Stimulated activated CD8-positive, alpha-beta memory T cell treated with anti-CD3 and anti-CD28 coated beads, Interleukin-15, amount 100 ng/mL, for 1 hour (primary cell): ENCODE data around the gene MEIOB.
"Not testable (repeated sequence)": the region's sequence is repeated elsewhere in the genome, so short reads cannot be mapped to it uniquely, and the experiment has no call there.

Experiments used
- DNase-seq: peaks from one replicate; pipeline ENCODE4 v3.0.0-alpha.2; 2020; ENCODE audit warnings: low read depth

The MEIOB gene

GRCh38 chr16:1809281-1809801 is 62.6 kb downstream of the MEIOB start:
- DNase-seq: no peak

GRCh38 chr16:1808691-1809090 is 63.3 kb downstream of the MEIOB start:
- no peak for DNase-seq

GRCh38 chr16:1807626-1808025 is 64.3 kb downstream of the MEIOB start:
- DNase-seq: no peak

- DNase-seq: no peak
Observed at GRCh38 chr16:1800701-1801100, 71.3 kb downstream of the MEIOB start.

- DNase-seq: not testable (repeated sequence)
Observed at GRCh38 chr16:1799263-1799662, 72.7 kb downstream of the MEIOB start.

GRCh38 chr16:1794908-1795666 is 76.9 kb downstream of the MEIOB start:
- DNase-seq: no peak

- DNase-seq: no peak
Observed at GRCh38 chr16:1794221-1794871, 77.6 kb downstream of the MEIOB start.

- no peak for DNase-seq
Observed at GRCh38 chr16:1793578-1794220, 78.3 kb downstream of the MEIOB start, which contains the start of gene IGFALS. Gene IGFALS (minus strand): TSS chr16:1793705. CDS start chr16:1793652, 53 bp downstream.

- no peak for DNase-seq
Observed at GRCh38 chr16:1792836-1793577, 79.0 kb downstream of the MEIOB start.

GRCh38 chr16:1791943-1792812 is 79.8 kb downstream of the MEIOB start:
- no peak for DNase-seq

- DNase-seq: no peak
Observed at GRCh38 chr16:1791256-1791942, 80.6 kb downstream of the MEIOB start.

GRCh38 chr16:1790611-1791255 is 81.2 kb downstream of the MEIOB start:
- DNase-seq: no peak

- no peak for DNase-seq
Observed at GRCh38 chr16:1790261-1790610, 81.7 kb downstream of the MEIOB start.

- no peak for DNase-seq
Observed at GRCh38 chr16:1789643-1790045, 82.3 kb downstream of the MEIOB start.

- DNase-seq: no peak
Observed at GRCh38 chr16:1788708-1789100, 83.3 kb downstream of the MEIOB start.

- no peak for DNase-seq
Observed at GRCh38 chr16:1788095-1788707, 83.8 kb downstream of the MEIOB start.

GRCh38 chr16:1787322-1788094 is 84.5 kb downstream of the MEIOB start:
- DNase-seq: no peak

GRCh38 chr16:1787056-1787321 is 85.0 kb downstream of the MEIOB start:
- DNase-seq: no peak
